Esophagus muscularis mucosa (tissue), 4 donors: ENCODE measurements around the gene TAOK2. TPM values are rescaled to one million over a fixed set of nuclear protein-coding genes. Genes with fewer than 3 reads are reported as not detected.

Experiments used
- DNase-seq: peaks from one replicate; pipeline ENCODE4 v3.0.0-alpha.2; 2017; ENCODE audit errors: extremely low spot score
- H3K27ac ChIP-seq, 4 donors: fragments of 200-600 bp; sonication (generic); replicated peaks in 1 of 4; 1 replicate in 3 of 4; 2 replicates in 1 of 4; pipeline ENCODE4 v1.5.1; 2016 to 2019; ENCODE audit warnings: mild to moderate bottlenecking in 1 of 4
- H3K27me3 ChIP-seq, 4 donors: fragments of 200-600 bp; sonication (generic); one replicate each; pipeline versions ENCODE4 v1.5.1 to v1.6.0; 2016 to 2019
- H3K36me3 ChIP-seq, 4 donors: fragments of 200-600 bp; sonication (generic); one replicate each; pipeline ENCODE4 v1.5.1; 2016 to 2019
- H3K4me1 ChIP-seq, 4 donors: fragments of 200-600 bp; sonication (generic); one replicate each; pipeline ENCODE4 v1.5.1; 2016 to 2019
- H3K4me3 ChIP-seq, 4 donors: fragments of 200-600 bp; sonication (generic); 1 replicate in 2 of 4; 2 replicates in 2 of 4; pipeline ENCODE4 v1.5.1; 2016 to 2019; ENCODE audit warnings: mild to moderate bottlenecking in 4 of 4, moderate library complexity in 1 of 4
- H3K9me3 ChIP-seq, 4 donors: fragments of 200-600 bp; sonication (generic); 1 replicate in 3 of 4; 2 replicates in 1 of 4; pipeline ENCODE4 v1.5.1; 2016 to 2019
- EP300 ChIP-seq: sonication (generic); formaldehyde crosslinking; IDR thresholded peaks from one replicate; pipeline ENCODE4 v1.6.1; 2017; ENCODE audit warnings: antibody characterized with exemption
- POLR2A ChIP-seq: fragments of 450-650 bp; IDR thresholded peaks from one replicate; pipeline ENCODE4 v1.6.1; 2017; ENCODE audit warnings: antibody characterized with exemption, moderate library complexity, mild to moderate bottlenecking, low read depth
- POLR2AphosphoS5 ChIP-seq, 2 donors: sonication (generic); formaldehyde crosslinking; IDR thresholded peaks; one replicate each; pipeline ENCODE4 v1.6.1; 2017; ENCODE audit warnings: antibody characterized with exemption in 2 of 2
- WGBS: methylation state at CpG from one replicate; pipeline ENCODE4 v1.1.5; 2018; 5-methylcytosine and 5-hydroxymethylcytosine counted together
- intact Hi-C: fragments of 100-400 bp; cut with DNase I; formaldehyde crosslinking; loops from one replicate; pipeline ENCODE4 v1.15.1; 2023
- total RNA-seq, 4 donors: library from RNA; depleted of rRNA; stranded (reverse); fragments of >200 nt; gene quantifications; one replicate each; pipeline versions ENCODE4 v1.1.0 to v1.2.1, GENCODE V29; 2016
- TF ChIP-seq, protein P1 (sequence below), 3 experiments: fragments of 200-600 bp in 2 of 3; fragments of 450-650 bp in 1 of 3; sonication (generic) in 2 of 3; IDR thresholded peaks; one replicate each; pipeline ENCODE4 v1.5.1; 2017 to 2019; ENCODE audit warnings: antibody characterized with exemption in 3 of 3, mild to moderate bottlenecking in 2 of 3, moderate library complexity in 1 of 3

The TAOK2 gene
- total RNA-seq, 4 donors from 2014 or later, result 40.9 to 63.6 (median 51.4) TPM

DNA sequence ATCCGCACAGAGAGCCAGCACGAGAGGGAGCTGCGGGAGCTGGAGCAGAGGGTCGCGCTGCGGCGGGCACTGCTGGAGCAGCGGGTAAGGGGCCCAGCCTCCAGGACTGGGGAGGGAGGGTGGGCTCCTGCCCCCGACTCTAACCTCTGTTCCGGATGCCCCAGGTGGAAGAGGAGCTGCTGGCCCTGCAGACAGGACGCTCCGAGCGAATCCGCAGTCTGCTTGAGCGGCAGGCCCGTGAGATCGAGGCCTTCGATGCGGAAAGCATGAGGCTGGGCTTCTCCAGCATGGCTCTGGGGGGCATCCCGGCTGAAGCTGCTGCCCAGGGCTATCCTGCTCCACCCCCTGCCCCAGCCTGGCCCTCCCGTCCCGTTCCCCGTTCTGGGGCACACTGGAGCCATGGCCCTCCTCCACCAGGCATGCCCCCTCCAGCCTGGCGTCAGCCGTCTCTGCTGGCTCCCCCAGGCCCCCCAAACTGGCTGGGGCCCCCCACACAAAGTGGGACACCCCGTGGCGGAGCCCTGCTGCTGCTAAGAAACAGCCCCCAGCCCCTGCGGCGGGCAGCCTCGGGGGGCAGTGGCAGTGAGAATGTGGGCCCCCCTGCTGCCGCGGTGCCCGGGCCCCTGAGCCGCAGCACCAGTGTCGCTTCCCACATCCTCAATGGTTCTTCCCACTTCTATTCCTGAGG, 17.4 kb downstream of the TAOK2 start:
- no peak for DNase-seq
- H3K36me3 ChIP-seq, result peaks cover 35 to 81% (median 79%) of the 10 kb centered on the region in 4 donors

DNA sequence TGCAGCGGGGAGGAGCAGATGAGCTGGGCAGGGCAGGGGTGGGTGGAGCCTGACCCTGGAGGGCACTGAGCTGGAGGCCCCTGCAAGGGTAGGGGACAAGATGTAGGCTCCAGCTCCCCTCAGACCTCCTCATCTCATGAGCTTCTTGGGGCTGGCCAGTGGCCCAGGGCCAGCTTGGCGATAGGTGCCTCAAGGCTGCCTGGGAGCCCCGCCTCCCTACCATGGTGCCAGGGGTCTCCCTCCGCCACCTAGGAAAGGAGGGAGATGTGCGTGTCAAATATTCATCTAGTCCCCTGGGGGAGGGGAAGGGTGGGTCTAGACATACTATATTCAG, 17.9 kb downstream of the TAOK2 start:
- H3K27me3 ChIP-seq, result no peaks in the 10 kb centered on the region
- TF ChIP-seq EP300 (no peak), POLR2AphosphoS5 (IDR thresholded peaks at IDR 0.05) (no peak), POLR2A (no peak)
- TF ChIP-seq, protein P1, sequence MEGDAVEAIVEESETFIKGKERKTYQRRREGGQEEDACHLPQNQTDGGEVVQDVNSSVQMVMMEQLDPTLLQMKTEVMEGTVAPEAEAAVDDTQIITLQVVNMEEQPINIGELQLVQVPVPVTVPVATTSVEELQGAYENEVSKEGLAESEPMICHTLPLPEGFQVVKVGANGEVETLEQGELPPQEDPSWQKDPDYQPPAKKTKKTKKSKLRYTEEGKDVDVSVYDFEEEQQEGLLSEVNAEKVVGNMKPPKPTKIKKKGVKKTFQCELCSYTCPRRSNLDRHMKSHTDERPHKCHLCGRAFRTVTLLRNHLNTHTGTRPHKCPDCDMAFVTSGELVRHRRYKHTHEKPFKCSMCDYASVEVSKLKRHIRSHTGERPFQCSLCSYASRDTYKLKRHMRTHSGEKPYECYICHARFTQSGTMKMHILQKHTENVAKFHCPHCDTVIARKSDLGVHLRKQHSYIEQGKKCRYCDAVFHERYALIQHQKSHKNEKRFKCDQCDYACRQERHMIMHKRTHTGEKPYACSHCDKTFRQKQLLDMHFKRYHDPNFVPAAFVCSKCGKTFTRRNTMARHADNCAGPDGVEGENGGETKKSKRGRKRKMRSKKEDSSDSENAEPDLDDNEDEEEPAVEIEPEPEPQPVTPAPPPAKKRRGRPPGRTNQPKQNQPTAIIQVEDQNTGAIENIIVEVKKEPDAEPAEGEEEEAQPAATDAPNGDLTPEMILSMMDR (IDR thresholded peaks at IDR 0.05), result no peak
- H3K4me3 ChIP-seq, result no peak overlapping the region
- H3K4me1 ChIP-seq, result peaks cover 14 to 20% (median 19%) of the 10 kb centered on the region in 4 donors
- H3K27ac ChIP-seq, result peak overlapping the region in 1 of 4 donors; percentile 14
- WGBS, result 74% methylated on average over 5 of the region's 5 CpGs
- intact Hi-C loops, result loop anchor here (10.0 kb wide), 1 partner anchor 197 kb away; the partner anchor contains the start of gene KIF22
- peaks cover 30 to 76% (median 74%) of the 10 kb centered on the region in 4 donors for H3K36me3 ChIP-seq
- no peaks in the 10 kb centered on the region for H3K9me3 ChIP-seq
- no peak for DNase-seq

More for the DNA sequence above, 17.4 kb downstream of the TAOK2 start:
- no peak overlapping the region for H3K27ac ChIP-seq
- H3K4me1 ChIP-seq, result peaks cover 13 to 18% (median 17%) of the 10 kb centered on the region in 4 donors
- no peak overlapping the region for H3K4me3 ChIP-seq
- no peaks in the 10 kb centered on the region for H3K9me3 ChIP-seq
- WGBS, result 91% methylated on average over 21 of the region's 35 CpGs
- intact Hi-C loops, result loop anchor here (10.0 kb wide), 1 partner anchor 196 kb away; the partner anchor contains the start of gene KIF22
- no peaks in the 10 kb centered on the region for H3K27me3 ChIP-seq
- TF ChIP-seq, protein P1 (IDR thresholded peaks at IDR 0.05), result no peak
- TF ChIP-seq EP300, result no peak
- TF ChIP-seq POLR2A, result no peak
- TF ChIP-seq POLR2AphosphoS5 (IDR thresholded peaks at IDR 0.05), result no peak

DNA sequence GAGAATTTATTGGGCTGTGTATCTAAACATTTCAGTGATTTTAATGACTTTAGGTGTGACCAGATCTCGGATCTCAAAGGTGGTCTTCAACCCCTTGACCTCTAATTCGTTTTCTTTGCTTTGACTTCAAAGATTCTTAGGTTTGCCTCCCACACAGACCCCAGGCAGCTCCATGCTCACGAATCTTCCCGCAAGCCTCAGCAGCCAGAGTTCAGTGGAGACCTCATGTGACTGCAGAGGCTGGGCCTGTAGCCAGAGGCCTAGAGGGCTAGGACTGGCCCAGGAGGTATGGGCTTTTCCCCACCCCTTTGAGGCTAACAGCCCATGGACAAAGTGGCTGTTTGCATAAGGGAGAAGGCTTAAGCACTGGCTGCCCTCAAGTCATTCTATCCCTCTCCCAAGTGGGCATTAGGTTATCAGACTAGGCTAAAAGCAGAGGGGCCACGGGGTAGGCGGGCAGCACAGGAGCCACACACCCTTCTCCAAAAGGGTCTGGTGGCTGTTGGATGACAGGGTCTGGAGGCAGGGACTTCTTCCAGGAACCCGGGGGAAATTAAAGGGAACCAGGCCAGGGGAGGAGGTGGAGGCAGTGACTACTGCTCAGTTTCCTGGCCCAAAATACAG, 18.8 kb downstream of the TAOK2 start:
- peaks cover 23 to 29% (median 27%) of the 10 kb centered on the region in 4 donors for H3K4me1 ChIP-seq
- H3K4me3 ChIP-seq, result no peak overlapping the region
- DNase-seq, result no peak
- TF ChIP-seq POLR2AphosphoS5 (IDR thresholded peaks at IDR 0.05) (no peak), EP300 (no peak), POLR2A (no peak)
- TF ChIP-seq, protein P1 (IDR thresholded peaks at IDR 0.05), result no peak
- H3K36me3 ChIP-seq, result peaks cover 21 to 68% (median 64%) of the 10 kb centered on the region in 4 donors
- 46% methylated on average over 7 of the region's 7 CpGs for WGBS
- intact Hi-C loops, result loop anchor here (10.0 kb wide), 1 partner anchor 198 kb away; the partner anchor contains the start of gene KIF22
- H3K9me3 ChIP-seq, result no peaks in the 10 kb centered on the region
- H3K27me3 ChIP-seq, result no peaks in the 10 kb centered on the region
- no peak overlapping the region for H3K27ac ChIP-seq

GRCh38 chr16:29993191-29993902, 19.7 kb downstream of the TAOK2 start:
- Histone ChIP-seq H3K9me3 (no peaks in the 10 kb centered on the region), H3K27me3 (no peaks in the 10 kb centered on the region), H3K36me3 (peaks cover 12 to 68% (median 61%) of the 10 kb centered on the region in 4 donors), H3K4me3 (no peak overlapping the region), H3K27ac (peak overlapping the region in 1 of 4 donors; percentile 26), H3K4me1 (peaks cover 24 to 33% (median 27%) of the 10 kb centered on the region in 4 donors)
- intact Hi-C loops, result loop anchor here (10.0 kb wide), 1 partner anchor 199 kb away; the partner anchor contains the start of gene KIF22
- DNase-seq, result no peak
- TF ChIP-seq, protein P1 (IDR thresholded peaks at IDR 0.05), result no peak
- TF ChIP-seq EP300, result no peak
- no peak for TF ChIP-seq POLR2AphosphoS5 (IDR thresholded peaks at IDR 0.05)
- TF ChIP-seq POLR2A, result no peak
- WGBS, result 81% methylated on average over 13 of the region's 25 CpGs
